ENCODE results near the gene EXOG. TPM values are rescaled to one million over a fixed set of nuclear protein-coding genes. Genes with fewer than 3 reads are reported as not detected.

EXOG gene
- total and polyA plus RNA-seq, 4 donors: 3.1 to 16.5 (median 11.1) TPM

GRCh38 chr3:38542401-38543298, 46.5 kb downstream of the EXOG start:
- no peak for TF ChIP-seq CTCF (IDR thresholded peaks at IDR 0.05; ENCODE audit: control extremely low read depth, extremely low read depth)
- no peak overlapping the region for H3K9ac ChIP-seq (ENCODE audit: insufficient read depth in 1 of 2, low read length in 2 of 2)
- no peaks in the 10 kb centered on the region for H3K36me3 ChIP-seq (ENCODE audit: control insufficient read depth in 4 of 4, insufficient read depth in 4 of 4, low read length in 4 of 4)
- 65 to 76% methylated on average over 16 of the region's 16 CpGs for whole genome bisulfite sequencing, 2 donors
- DNase-seq (no peak), ATAC-seq (ENCODE audit: insufficient read depth, low FRiP score) (no peak)
- H3K4me1 ChIP-seq (ENCODE audit: control insufficient read depth in 5 of 5, insufficient read depth in 5 of 5, low read length in 5 of 5): peaks cover 0 to 12% (median 2%) of the 10 kb centered on the region in 5 donors
- H3K4me3 ChIP-seq: no peak overlapping the region
- H3K9me3 ChIP-seq (ENCODE audit: control insufficient read depth in 4 of 4, insufficient read depth in 3 of 4, low read length in 3 of 4): no peaks in the 10 kb centered on the region
- H3K27me3 ChIP-seq (ENCODE audit: control insufficient read depth in 3 of 3, insufficient read depth in 3 of 3, low read length in 2 of 3): no peaks in the 10 kb centered on the region
- H3K27ac ChIP-seq (ENCODE audit: low read depth in 1 of 2, low read length in 1 of 2): peak overlapping the region in 1 of 2 donors; percentile 89

- TF ChIP-seq CTCF (IDR thresholded peaks at IDR 0.05; ENCODE audit: control extremely low read depth, extremely low read depth): no peak
- DNase-seq: peak in 1 of 3 donors; percentile 15
- Histone ChIP-seq H3K9ac (ENCODE audit: insufficient read depth in 1 of 2, low read length in 2 of 2) (no peak overlapping the region), H3K4me3 (no peak overlapping the region), H3K4me1 (ENCODE audit: control insufficient read depth in 5 of 5, insufficient read depth in 5 of 5, low read length in 5 of 5) (peaks cover 0 to 10% (median 0%) of the 10 kb centered on the region in 5 donors), H3K27ac (ENCODE audit: low read depth in 1 of 2, low read length in 1 of 2) (peak overlapping the region in 1 of 2 donors; percentile 89), H3K36me3 (ENCODE audit: control insufficient read depth in 4 of 4, insufficient read depth in 4 of 4, low read length in 4 of 4) (no peaks in the 10 kb centered on the region), H3K9me3 (ENCODE audit: control insufficient read depth in 4 of 4, insufficient read depth in 3 of 4, low read length in 3 of 4) (no peaks in the 10 kb centered on the region), H3K27me3 (ENCODE audit: control insufficient read depth in 3 of 3, insufficient read depth in 3 of 3, low read length in 2 of 3) (no peaks in the 10 kb centered on the region)
- no peak for ATAC-seq (ENCODE audit: insufficient read depth, low FRiP score)
- 68 to 78% methylated on average over 7 of the region's 7 CpGs for WGBS, 2 donors
These were observed 47.4 kb downstream of the EXOG start for GRCh38 chr3:38543586-38543985.

GRCh38 chr3:38544926-38545325, 48.8 kb downstream of the EXOG start:
- ATAC-seq (ENCODE audit: insufficient read depth, low FRiP score): no peak
- 93 to 100% methylated on average over 3 of the region's 3 CpGs for WGBS, 2 donors
- Histone ChIP-seq H3K36me3 (ENCODE audit: control insufficient read depth in 4 of 4, insufficient read depth in 4 of 4, low read length in 4 of 4) (no peaks in the 10 kb centered on the region), H3K9ac (ENCODE audit: insufficient read depth in 1 of 2, low read length in 2 of 2) (no peak overlapping the region), H3K27ac (ENCODE audit: low read depth in 1 of 2, low read length in 1 of 2) (peak overlapping the region in 1 of 2 donors; percentile 81), H3K9me3 (ENCODE audit: control insufficient read depth in 4 of 4, insufficient read depth in 3 of 4, low read length in 3 of 4) (no peaks in the 10 kb centered on the region), H3K4me3 (no peak overlapping the region), H3K27me3 (ENCODE audit: control insufficient read depth in 3 of 3, insufficient read depth in 3 of 3, low read length in 2 of 3) (no peaks in the 10 kb centered on the region), H3K4me1 (ENCODE audit: control insufficient read depth in 5 of 5, insufficient read depth in 5 of 5, low read length in 5 of 5) (peaks cover 0 to 6% (median 0%) of the 10 kb centered on the region in 5 donors)
- no peak for TF ChIP-seq CTCF (IDR thresholded peaks at IDR 0.05; ENCODE audit: control extremely low read depth, extremely low read depth)
- no peak for DNase-seq

Measured in lung (tissue), 12 donors.